Activated CD8-positive, alpha-beta memory T cell treated with anti-CD3 and anti-CD28 coated beads for 36 hours (primary cell): ENCODE measurements around the gene GRIA4. TPM values are rescaled to one million over a fixed set of nuclear protein-coding genes. Genes with fewer than 3 reads are reported as not detected.

ENCODE experiments used
- CTCF ChIA-PET: fragments of 350-600 bp; sonication (Branson Sonifier 250); formaldehyde crosslinking; loops from one replicate; lab custom pipeline; 2021; ENCODE audit warnings: antibody characterized with exemption; lab: Charles Lee
- POLR2A ChIA-PET: fragments of 350-600 bp; sonication (Branson Sonifier 250); formaldehyde crosslinking; loops from one replicate; lab custom pipeline; 2021; ENCODE audit warnings: antibody characterized with exemption; lab: Charles Lee
- total RNA-seq, 2 experiments: library from RNA; stranded (reverse); gene quantifications; one replicate each; pipeline ENCODE4 v1.2.3, GENCODE V29; 2021

GRIA4 gene
- total RNA-seq, 2 experiments from 2014 or later, result not detected

DNA sequence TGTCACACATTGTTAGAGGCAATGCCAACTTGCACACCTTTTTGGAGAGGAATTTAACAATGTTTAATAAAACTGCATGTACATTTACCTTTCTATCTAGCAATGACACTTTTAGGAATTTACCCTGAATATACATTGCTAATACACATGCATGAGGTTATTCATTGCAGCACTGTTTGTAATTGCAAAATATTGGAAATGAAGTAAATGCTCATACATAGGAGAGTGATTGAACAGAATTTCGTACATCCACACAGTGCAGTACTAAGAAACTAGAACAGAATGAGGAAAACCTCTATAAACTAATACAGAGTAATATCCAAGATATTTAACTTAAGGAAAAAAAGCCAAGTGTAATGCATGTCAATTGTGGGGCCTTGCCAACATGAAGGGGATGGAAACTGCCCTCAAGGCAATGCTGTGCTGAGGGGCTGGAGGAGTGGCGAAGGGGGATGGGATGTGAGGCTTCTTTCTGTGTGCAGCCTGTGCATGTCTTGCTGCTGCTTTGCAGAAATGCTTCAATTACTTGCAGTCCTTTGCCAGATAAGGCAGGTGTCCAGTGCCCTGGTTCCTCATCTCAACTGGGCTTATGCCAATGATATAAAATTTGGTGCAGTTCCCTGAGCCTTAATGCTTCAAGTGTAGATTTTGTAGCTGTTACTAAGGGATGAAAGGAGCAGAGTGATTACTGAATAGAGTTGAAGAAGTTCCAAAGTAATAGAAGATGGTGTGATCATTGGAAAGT is 96.1 kb downstream of the GRIA4 start:
- POLR2A ChIA-PET, result no interaction called here
- CTCF ChIA-PET, result no interaction called here

DNA sequence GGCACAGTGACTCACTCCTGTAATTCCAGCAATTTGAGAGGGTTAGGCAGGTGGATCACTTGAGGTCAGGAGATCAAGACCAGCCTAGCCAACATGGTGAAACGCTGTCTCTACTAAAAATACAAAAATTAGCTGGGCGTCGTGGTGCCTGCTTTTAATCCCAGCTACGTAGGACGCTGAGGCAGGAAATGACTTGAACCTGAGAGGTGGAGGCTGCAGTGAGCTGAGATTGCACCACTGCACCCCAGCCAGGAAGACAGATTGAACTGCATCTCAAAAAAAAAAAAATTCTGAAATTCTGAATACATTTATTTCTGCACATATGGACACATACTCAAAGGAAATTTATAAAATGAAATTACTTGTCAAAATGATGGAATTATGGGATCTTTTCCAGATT is 103.2 kb downstream of the GRIA4 start:
- CTCF ChIA-PET, result no interaction called here
- POLR2A ChIA-PET, result no interaction called here

DNA sequence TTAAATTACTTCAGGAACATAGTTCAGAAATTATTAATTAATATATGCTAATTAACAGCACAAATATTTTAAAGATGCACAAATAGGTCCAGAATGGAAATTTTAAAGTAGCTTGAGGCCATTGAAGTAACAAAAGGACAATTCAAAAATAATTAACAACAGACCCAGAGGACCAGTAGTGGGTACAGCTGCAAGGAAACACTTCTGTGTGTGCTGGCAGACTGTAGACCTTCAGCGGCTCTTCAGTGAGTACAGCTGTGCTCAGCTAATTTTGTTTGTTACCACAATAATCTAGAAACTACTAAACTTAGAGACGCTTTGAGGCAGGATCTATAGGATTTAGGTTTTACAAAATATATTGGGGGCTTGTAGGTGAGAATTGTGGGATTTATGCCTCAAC is 103.8 kb downstream of the GRIA4 start:
- ChIA-PET POLR2A (no interaction called here), CTCF (no interaction called here)

DNA sequence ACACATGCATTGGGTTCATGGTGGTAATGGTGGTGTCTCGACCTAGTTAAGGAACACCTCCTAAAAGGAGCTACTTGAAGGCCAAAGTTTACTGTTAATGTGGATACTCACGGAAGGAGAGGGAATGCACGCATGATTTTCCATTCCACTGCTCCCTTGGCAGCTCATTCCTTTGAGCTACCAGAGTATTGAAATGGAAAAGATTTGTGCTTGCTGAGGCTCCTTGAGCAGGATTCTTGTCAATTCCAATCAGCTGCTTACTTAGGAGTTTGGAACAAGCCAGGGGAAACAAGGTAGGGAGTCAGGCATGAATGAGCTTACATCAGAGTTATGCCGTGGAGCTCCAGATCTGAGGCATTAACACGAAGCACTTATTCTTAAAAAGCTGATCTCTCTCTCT is 108.8 kb downstream of the GRIA4 start:
- ChIA-PET CTCF (no interaction called here), POLR2A (no interaction called here)

DNA sequence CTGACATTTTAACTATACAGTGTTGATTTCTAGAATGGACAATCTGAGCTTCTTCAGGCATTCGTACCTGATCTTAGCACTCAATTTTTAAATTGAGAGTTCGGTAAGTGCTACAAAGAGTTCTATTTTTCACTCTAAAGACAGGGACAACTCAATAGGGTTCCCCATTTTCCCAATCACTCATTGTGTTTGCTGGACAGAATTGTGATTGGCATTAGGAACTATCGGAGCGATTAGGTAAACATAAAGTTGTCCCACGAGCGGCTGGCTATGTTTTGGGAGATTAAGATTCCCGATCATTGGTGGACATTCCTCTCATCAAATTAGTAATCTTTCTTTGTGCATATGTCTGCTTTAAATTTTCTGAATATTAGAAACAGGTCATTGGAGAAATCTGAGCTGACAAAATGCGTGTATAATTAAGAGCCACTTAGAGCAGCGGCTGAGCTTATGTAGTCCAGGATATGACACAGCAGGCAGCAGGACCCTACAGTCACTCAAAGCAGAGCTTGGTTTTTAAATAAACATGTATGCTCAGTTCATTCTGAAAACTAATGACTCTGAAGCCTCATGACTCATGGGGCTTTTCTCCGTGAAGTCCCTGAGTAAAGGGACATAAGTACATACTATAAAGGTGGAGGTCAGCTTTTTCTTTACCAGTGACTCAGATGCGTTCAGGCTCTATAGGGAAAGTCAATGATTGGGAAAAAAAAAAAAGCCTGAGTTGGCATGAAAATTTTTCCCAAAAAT is 109.4 kb downstream of the GRIA4 start:
- ChIA-PET CTCF (no interaction called here), POLR2A (no interaction called here)

DNA sequence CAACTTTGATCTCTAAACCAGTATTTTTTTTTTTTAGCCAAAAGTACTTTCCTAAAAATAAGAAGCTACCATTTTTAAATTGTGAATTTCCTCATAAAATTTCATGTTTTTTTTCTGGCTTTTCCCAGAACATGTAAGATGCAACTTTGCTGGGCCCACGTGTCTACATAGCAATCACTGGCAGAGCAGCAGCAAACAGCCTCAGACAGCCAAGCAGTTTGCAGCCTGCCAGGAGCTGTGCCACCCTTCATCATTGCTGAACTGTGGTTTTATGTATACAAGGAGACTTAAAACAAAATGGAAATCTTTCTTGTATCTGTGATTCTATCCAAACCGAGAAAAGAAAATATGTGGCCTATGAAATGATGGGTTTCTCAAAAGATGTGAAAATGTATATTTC is 110.2 kb downstream of the GRIA4 start:
- ChIA-PET CTCF (no interaction called here), POLR2A (no interaction called here)

DNA sequence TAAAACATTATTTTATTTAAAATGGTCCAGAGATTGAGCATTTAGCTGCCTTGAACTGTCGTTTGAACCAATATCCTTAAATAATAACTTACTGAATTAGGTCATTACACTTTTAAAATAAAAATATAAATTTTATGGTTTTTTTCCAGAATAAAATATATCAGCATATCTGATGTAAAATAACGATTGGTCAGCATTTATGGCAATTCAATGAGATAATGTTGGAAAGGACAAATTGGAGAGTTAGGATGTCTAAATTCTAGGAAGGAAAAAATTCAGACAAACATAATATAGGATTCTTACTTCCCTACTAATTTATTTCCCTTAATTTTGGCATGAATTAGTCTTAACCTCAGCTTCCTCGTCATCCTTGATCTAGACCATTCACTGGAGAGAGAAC is 113.4 kb downstream of the GRIA4 start:
- ChIA-PET CTCF (no interaction called here), POLR2A (no interaction called here)

DNA sequence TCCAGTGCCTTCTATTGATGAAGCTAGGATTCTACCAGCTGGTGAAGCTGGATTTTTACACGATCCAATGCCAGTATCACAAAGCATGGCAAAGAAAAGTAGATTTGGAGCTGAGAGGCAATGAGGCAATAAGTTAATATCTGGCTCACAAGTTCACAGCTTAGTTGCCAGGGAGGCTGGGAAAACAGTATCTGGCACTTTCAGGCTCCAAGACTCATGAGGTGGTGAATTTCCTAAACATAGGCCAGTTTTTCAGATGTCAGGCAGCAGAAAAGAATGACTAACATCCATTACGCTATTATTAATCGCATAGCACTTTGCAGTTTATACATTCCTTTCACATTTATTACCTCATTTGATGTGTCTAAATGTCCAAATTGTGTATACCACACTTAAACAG is 122.7 kb downstream of the GRIA4 start:
- CTCF ChIA-PET, result no interaction called here

DNA sequence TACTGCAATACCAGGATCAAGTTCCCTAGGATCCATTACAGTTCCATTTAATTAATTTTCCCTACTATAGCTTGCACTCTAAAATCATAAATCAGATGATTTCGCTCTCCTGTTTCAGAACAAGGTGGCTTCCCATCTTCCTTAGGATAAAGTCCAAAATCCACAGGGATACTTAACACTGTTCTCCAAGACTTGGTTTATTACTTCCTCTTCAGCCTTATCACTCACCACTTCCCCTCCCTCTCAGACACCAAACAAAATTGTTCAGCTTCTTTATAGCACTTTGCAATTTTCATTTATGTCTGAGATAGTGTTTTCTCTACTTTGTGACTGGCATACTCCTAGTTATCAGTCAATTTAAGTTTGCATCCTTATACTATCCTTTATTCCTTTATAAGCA is 124.6 kb downstream of the GRIA4 start:
- CTCF ChIA-PET, result interaction anchor here (0.7 kb wide), 1 partner anchor 460 kb away, joined by 3 read pairs; no protein-coding TSS in a partner anchor
- POLR2A ChIA-PET, result no interaction called here

More for the DNA sequence above, 122.7 kb downstream of the GRIA4 start:
- POLR2A ChIA-PET, result no interaction called here

DNA sequence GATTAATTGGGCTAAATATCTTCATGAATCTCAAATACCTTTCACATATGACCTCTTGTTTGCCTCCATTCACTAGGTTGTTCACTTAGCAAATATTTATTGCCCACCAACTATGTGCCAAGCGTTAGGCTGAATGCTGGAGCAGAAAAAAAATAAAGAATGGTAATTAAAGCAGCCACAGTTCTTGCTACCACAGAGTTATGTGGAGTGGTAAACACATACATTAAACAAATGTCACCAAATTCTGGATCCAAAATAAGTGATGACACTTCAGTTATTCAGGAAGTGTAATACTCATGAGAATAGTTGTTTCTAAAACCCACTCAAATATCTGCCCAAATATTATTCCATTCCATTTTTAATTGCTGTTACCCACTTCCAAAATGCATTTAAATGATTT is 128.4 kb downstream of the GRIA4 start:
- ChIA-PET POLR2A (no interaction called here), CTCF (no interaction called here)

DNA sequence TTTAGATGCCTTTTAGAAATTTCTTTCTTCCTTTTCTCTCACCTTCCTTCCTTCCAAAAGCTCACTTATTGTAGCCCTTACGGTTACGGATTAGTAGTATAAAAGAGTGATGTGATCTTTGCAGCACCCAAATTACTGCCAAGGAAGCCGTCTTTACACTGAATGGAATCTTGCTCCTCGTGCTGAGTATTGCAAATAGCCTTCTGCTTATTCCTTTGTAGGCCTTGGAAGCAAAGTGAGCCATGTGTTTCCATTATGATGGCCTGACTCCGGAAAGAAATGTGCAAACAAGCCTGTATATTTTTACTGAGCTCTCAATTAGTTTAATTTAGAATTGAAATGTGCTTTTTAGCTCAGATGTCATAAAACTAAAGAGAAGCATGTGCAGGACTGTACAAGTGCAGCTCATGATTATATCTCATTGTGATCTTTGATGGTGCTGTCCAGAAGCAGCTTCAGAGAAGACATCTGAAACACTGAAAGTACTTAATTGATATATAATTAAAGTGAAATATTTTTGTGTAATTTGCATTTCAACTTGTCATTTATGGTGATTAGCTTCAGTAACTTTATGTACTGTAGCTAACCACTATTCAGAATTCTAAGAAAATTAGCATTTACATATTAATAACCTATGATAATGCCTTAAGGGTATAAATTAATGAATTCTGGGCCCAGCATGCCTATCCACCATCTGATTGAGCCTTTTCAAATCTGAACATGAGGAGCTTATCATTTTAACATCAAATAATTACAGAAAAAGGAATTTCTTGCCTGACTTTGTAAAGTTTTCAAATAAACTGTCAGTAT is 129.3 kb downstream of the GRIA4 start:
- CTCF ChIA-PET, result no interaction called here
- POLR2A ChIA-PET, result no interaction called here

DNA sequence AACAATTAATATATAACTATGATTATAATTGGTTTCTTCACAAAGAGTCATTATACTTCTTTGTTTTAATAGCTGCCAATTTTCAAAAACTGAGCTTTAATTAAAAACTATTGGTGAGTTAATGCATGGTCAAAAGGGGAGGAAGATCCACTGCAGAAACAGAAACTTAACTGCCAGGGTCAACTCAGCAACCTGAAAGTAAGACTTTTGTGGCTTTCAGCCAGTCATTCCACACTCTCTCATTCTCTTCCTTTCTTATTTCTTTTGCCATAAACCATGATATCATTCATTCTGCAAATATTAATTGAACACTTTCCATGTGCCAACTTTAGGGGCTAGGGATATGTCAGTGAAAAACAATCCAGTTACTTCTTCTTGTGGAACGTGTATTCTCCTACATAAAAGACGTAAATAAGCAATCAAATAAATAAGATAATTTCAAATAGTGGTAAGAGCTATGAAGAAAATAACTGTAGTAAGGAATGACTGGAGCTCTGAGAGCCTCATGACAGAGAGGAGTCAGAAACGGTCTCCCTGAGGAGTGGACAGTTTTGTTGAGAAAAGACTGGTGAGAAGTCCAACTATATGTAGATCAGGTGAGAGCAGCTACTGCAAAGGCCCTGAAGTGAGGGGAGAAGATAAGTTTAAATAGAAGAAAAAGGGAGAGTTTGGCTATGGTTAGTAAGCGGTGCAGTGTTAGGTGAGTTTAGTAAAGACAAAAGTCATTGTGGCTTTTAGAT is 130.5 kb downstream of the GRIA4 start:
- POLR2A ChIA-PET, result no interaction called here
- CTCF ChIA-PET, result interaction anchor here (0.7 kb wide), 1 partner anchor 57 kb away, joined by 3 read pairs; no protein-coding TSS in a partner anchor

DNA sequence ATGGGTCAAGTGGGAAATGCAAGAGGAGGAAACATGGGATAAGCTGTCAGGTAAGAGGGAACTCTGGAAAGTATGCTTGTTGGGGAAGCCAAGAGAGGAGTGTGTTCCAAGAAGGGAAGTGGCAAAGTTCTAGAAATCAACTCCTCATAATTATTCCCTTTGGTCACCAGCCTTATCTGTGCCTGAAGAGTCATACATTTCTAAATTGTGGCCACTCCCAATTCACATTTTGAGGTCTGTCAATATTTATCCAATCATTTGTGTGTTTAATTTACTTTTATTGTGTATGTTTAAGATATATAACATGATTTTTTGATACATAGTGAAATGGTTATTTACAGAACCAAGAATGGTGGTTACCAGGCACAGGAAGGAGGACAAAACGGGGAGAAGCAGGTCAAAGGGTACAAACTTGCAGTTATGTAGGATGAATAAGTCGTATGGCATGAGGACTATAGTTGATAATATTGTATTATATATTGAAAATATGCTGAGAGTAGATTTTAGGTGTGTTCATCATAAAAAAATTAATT is 131.7 kb downstream of the GRIA4 start:
- ChIA-PET POLR2A (no interaction called here), CTCF (no interaction called here)

DNA sequence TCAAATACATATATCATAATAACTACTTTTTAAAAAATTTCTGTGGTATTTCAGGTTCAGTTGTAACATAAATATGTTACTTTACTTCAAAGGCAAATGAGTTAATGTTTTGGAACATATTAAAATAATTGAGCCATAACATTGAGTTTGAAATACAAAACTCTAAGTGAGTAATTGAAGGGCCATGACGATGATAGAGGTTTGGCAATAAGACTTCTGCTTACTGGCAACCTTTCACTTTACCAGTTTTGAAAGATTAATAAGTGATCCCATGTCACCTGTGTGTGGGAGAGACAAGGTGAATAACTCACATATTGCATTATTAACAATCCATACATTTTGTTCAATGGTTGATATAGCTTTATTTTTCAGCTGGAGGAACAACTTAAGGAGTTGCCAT is 144.4 kb downstream of the GRIA4 start:
- POLR2A ChIA-PET, result no interaction called here
- CTCF ChIA-PET, result no interaction called here

DNA sequence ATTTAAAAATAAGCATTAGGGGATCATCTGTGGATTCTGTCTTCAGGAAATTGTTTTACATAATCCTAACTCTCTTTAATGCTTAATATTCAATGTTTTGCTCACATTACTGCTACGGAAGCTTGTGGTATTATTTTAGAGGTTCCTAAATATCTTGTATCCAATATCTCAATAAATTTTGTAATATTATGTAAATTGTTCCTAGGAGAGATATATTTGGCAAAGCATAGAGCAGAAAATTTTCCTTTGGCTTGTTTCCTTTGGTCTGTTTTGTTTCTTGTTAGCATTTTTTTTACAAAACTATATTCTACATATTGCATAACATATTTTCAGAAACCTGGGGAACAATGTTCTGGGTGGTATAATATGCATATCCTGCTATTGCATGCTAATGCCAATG is 144.8 kb downstream of the GRIA4 start:
- POLR2A ChIA-PET, result no interaction called here

DNA sequence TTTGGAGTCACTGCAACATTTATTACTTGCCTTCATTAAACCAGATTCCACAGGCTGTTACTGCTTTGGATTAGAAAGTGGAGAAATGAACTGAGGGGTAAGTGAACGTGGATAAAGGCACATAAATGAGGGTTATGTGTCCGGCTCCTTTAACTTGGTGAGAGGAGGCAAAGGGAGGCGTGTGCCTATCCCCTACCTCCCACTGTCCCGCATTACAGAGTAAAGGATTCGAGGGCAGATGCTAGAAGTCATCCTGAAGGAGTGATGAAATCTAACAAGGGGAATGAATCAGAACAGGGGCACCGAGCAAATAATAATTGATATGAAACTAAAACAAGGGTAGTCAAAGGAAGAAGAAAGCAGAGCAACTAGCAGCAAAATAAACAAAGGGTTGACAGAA is 147.2 kb downstream of the GRIA4 start:
- CTCF ChIA-PET, result no interaction called here
- POLR2A ChIA-PET, result no interaction called here

More for the DNA sequence above, 144.8 kb downstream of the GRIA4 start:
- CTCF ChIA-PET, result no interaction called here

DNA sequence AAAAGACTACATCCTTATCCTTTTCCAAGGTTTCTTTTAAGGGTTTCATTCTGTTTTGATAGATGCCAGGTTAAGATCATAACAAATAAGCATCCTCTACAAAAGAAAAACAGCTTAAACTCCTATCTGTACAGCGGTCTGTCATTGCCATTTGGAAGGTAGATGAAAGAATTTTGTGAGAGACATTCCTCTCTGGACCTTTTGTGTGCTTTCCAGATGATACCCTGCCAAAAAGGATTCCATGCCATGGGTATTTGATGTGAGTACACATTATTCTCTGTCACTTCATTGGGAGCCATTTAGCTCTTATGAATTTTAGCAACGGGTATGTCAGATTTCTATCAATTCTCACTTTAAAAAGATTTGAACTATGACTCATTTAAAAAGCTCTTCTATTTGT is 153.7 kb downstream of the GRIA4 start:
- CTCF ChIA-PET, result no interaction called here
- POLR2A ChIA-PET, result no interaction called here

DNA sequence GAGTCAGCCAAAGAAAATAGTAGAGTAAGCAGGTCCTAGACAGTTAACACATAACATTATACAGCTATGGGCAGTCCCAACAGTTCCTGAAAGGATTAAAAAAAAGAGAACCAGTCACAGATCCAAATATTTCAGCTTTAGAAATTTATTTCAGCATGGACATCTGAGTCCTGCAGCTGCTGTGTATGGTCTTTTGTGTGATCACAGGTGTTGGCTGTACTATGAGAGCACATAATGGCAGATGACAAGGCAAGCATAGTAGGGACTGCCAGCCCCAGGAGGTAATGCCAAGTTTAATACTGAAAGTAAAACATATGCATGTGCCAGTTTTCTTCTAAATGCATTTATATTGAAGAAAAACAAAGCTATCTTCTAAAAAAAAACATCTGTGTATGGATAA is 158.1 kb downstream of the GRIA4 start:
- CTCF ChIA-PET, result no interaction called here
- POLR2A ChIA-PET, result no interaction called here

DNA sequence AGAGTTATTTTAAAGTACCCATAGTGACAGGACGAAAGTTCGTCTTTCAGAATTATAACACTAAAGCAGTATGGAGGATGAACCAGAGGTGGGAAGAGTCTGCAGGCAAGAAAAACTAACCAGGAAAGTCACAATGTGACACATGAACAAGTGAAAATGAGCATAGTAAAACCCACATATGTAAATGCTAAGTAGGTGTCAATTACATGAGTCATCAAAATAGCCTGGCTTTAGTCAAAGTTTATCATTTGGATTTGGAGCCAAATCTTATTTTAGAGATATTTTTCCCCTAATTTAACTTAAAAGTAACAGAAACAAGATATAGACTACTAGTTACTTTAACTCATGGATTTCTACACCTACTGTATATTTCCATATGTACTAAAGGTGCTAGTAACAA is 159.8 kb downstream of the GRIA4 start:
- CTCF ChIA-PET, result no interaction called here
- POLR2A ChIA-PET, result no interaction called here
